SH-SY5Y (cell line): Measurements from ENCODE around the gene LRRC4C.

Experiments used
- GATA2 ChIP-seq: IDR thresholded peaks from 2 replicates; pipeline ENCODE4 v1.6.1; 2011; ENCODE audit warnings: mild to moderate bottlenecking, low read depth, low read length
- GATA3 ChIP-seq: IDR thresholded peaks from 2 replicates; pipeline ENCODE4 v1.6.1; 2011; ENCODE audit warnings: low read depth, mild to moderate bottlenecking, low read length, moderate library complexity

LRRC4C gene

GRCh38 chr11:40421208-40421981, 1038.1 kb downstream of the LRRC4C start:
- TF ChIP-seq GATA3, result no peak

DNA sequence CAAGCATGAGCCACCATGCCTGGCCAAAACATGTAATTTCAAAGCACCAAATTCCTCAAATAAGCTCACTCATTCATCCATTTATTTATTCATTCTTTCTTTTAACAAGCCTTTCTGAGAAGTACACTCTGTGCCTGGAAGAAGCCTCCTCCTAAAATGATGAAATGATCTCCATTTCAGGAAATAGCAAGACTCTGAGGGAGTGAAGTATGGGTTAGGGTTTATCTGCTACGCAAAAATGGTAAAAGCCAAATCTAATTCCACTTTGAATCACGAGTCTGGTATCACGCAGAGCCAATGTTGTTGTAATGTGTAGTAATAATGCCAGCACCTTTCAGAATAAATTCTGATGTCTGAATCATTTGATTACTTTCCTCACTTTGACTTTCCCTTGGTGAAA, 1041.8 kb downstream of the LRRC4C start:
- TF ChIP-seq GATA2 (no peak), GATA3 (no peak)

DNA sequence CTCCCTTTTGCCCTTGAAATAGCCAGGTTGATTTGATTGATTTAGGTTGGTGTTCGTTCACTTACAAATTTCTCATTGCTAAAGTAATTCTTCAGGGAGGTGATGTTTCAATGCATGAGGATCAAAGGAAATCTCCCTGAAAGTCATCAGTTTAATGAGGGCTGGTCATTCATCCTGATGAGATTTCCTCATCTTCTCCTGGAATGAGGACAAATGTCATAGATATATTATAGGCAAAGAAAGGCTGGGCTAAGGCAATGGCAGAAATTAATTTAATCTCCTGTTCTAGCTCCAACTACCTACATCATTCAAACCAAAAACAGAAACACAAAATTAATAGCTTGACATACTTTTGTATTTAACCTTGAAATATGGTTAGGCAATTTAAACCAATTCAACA, 1052.1 kb downstream of the LRRC4C start:
- TF ChIP-seq GATA2 (no peak), GATA3 (no peak)

GRCh38 chr11:40405614-40406013, 1053.8 kb downstream of the LRRC4C start:
- TF ChIP-seq GATA3, result no peak
- TF ChIP-seq GATA2, result no peak

DNA sequence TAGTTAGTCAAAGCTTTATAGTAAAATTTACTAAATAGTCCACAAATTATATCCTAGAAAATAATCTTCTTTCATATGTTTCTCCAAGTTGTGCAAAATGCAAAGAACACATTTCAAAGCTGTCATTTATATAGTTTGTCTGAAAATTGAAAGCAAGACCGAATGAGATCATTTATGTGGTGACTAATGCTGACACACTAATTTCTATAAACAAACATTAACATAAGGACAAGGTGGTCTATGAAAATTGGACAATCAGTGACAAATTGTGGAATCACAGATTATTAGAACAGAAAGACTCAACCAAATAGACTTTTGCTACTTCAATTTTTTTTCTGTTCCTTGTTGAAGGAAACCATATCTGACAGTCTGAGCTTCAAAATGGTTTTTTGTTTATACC, 1056.1 kb downstream of the LRRC4C start:
- TF ChIP-seq GATA3 (no peak), GATA2 (no peak)

- TF ChIP-seq GATA2 (no peak), GATA3 (no peak)
Observed at GRCh38 chr11:40401132-40401853, 1058.2 kb downstream of the LRRC4C start.

- TF ChIP-seq GATA2 (no peak), GATA3 (no peak)
Observed at GRCh38 chr11:40397141-40397540, 1062.3 kb downstream of the LRRC4C start.

GRCh38 chr11:40393511-40393910, 1065.9 kb downstream of the LRRC4C start:
- TF ChIP-seq GATA3 (no peak), GATA2 (no peak)

- TF ChIP-seq GATA2 (no peak), GATA3 (no peak)
Observed at GRCh38 chr11:40391679-40392078, 1067.8 kb downstream of the LRRC4C start.

DNA sequence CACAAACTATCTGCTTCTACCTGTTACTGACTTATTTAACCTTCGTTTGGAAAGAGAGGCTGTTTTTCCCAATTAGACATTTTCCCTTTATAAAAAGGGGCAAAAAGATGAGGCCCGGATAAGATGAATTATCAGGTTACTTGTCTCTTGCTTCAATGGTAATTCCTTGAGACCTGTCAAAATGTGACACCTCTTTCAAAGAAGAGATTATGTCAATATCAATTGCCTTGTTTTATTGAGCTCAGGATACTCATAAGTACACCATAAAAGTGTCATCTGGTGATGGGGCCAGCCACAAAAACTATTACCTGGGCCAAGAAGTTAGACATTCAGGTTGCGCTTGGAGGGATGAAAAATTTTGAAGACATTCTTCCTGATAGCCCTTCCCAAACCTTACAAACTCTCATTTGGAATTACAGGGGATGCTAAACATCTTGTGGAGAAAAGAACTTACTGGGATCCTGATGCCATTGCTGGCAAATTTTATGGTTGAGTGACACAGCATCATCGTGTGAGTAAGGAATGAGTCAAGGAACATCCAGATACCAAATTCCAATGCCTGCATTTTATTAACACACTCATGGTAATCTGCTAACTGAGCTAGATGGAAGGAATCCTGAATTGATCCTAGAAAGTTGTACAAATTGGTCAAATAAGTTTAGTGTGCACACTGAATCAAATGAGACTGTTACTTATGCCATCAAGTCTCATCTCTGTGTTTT, 1071.2 kb downstream of the LRRC4C start:
- TF ChIP-seq GATA3, result no peak
- TF ChIP-seq GATA2, result no peak

DNA sequence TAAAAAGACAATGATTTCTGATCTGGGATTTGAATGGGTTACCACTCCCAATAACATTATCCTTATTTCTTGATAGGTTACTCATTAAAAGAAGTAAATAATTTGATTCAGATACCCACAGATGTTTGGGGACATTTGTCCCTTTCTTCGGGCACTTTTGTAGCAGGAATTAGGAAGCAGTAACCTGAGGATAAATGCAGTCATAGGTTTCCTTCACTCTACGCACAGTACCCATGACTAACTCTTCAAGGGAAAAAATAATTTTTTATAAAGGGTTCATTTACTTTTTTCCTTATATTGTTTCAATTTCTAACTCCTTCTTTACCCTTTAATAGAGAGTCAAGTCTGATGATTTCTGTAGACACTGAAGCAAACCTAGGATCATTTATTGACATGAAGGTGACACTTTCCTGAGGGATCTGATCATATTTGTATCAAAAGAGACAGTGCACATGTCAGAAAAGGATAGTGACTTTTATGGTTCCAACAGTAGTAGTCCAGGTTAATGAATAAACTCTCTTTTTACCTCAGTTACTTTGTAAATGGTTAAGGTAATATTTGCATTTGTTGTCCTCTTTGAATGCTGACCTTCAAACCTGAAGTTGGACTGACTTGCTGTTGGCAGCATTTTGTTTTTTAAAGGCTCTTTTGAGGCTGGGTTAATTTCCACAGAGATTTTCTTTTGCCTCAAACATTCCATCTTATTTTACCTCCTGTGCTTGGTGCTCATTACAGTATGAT, 1072.0 kb downstream of the LRRC4C start:
- TF ChIP-seq GATA2 (no peak), GATA3 (no peak)

DNA sequence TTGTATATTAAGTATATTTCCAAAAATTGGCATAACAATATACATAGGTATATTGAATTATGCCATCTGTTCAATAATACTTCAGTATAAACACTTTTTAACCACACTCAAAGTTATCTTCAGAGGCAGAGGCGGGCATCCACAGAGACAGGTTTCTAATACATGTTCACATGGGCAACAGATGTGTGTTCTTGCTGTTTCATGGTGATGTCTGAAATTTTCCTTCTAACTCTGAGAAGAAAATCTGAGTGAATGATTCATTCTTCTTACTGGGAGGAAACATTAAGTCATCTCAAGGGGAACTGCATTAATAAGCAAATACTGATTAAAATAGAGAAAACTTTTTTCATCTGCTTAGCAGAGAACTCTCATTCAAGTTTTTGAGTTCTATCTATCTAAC, 1074.5 kb downstream of the LRRC4C start:
- TF ChIP-seq GATA2 (no peak), GATA3 (no peak)

- TF ChIP-seq GATA3 (no peak), GATA2 (no peak)
Observed at GRCh38 chr11:40381481-40381880, 1078.0 kb downstream of the LRRC4C start.

GRCh38 chr11:40380835-40381234, 1078.6 kb downstream of the LRRC4C start:
- no peak for TF ChIP-seq GATA2
- no peak for TF ChIP-seq GATA3
